HepG2 (cell line): Measurements from ENCODE around the gene SOX12. TPM values are rescaled to one million over a fixed set of nuclear protein-coding genes. Genes with fewer than 3 reads are reported as not detected.

Experiments used
- ATF7-NPFF ChIP-seq: sonication (generic); formaldehyde crosslinking; IDR thresholded peaks from 2 replicates; pipeline ENCODE4 v1.8.1; 2023; ENCODE audit warnings: mild to moderate bottlenecking, low read depth, missing genetic modification reagents, moderate library complexity
- CHD4 ChIP-seq: fragments of 200-600 bp; sonication (generic); IDR thresholded peaks from 2 replicates; pipeline ENCODE4 v1.7.0; 2017; ENCODE audit warnings: mild to moderate bottlenecking, low read length, borderline replicate concordance
- GPN1 ChIP-seq: sonication (generic); formaldehyde crosslinking; IDR thresholded peaks from 2 replicates; pipeline ENCODE4 v1.5.1; 2020; ENCODE audit warnings: missing genetic modification reagents, borderline replicate concordance
- HES4 ChIP-seq: sonication (generic); formaldehyde crosslinking; IDR thresholded peaks from 2 replicates; pipeline ENCODE4 v1.9.0; 2021; ENCODE audit warnings: mild to moderate bottlenecking, missing genetic modification reagents, borderline replicate concordance
- HNRNPK ChIP-seq: fragments of 200-400 bp; formaldehyde crosslinking; IDR thresholded peaks from 2 replicates; pipeline ENCODE4 v1.6.1; 2018; ENCODE audit warnings: low read length, low read depth, moderate library complexity, mild to moderate bottlenecking; ENCODE audit not compliant: poor library complexity, severe bottlenecking
- KLF9 ChIP-seq: IDR thresholded peaks from 2 replicates; pipeline ENCODE4 v1.6.1; 2016; ENCODE audit warnings: low read depth
- MATR3 ChIP-seq: sonication (generic); formaldehyde crosslinking; IDR thresholded peaks from 2 replicates; pipeline ENCODE4 v1.4.0; 2020; ENCODE audit warnings: missing genetic modification reagents
- PPARG ChIP-seq: conservative IDR thresholded peaks from 2 replicates; pipeline ENCODE4 v1.6.1; 2016; ENCODE audit warnings: missing biosample characterization, missing genetic modification reagents
- THAP11 ChIP-seq: IDR thresholded peaks from 2 replicates; pipeline ENCODE4 v1.6.1; 2016; ENCODE audit warnings: missing biosample characterization, missing genetic modification reagents
- U2AF1 ChIP-seq: fragments of 200-400 bp; formaldehyde crosslinking; optimal IDR thresholded peaks from 2 replicates; pipeline ENCODE3; 2017; ENCODE audit warnings: mild to moderate bottlenecking, low read depth, low read length
- ZFAT ChIP-seq: sonication (generic); formaldehyde crosslinking; conservative IDR thresholded peaks from 2 replicates; pipeline ENCODE4 v1.8.1; 2023; ENCODE audit warnings: missing genetic modification reagents, inconsistent platforms
- ZNF382 ChIP-seq: sonication (generic); formaldehyde crosslinking; IDR thresholded peaks from 2 replicates; pipeline ENCODE4 v1.5.0; 2020; ENCODE audit warnings: missing genetic modification reagents, mild to moderate bottlenecking, borderline replicate concordance
- ZNF430 ChIP-seq: sonication (generic); formaldehyde crosslinking; IDR thresholded peaks from 2 replicates; pipeline ENCODE4 v1.9.0; 2021; ENCODE audit warnings: mild to moderate bottlenecking, missing genetic modification reagents
- ZNF451 ChIP-seq: sonication (generic); formaldehyde crosslinking; IDR thresholded peaks from 2 replicates; pipeline ENCODE4 v1.5.0; 2020; ENCODE audit warnings: mild to moderate bottlenecking, missing genetic modification reagents
- ZNF563 ChIP-seq: sonication (generic); formaldehyde crosslinking; IDR thresholded peaks from 2 replicates; pipeline ENCODE4 v1.8.0; 2022; ENCODE audit warnings: mild to moderate bottlenecking, moderate library complexity, missing genetic modification reagents
- ZNF792 ChIP-seq: IDR thresholded peaks from 2 replicates; pipeline ENCODE4 v1.6.1; 2016
- ZNF878 ChIP-seq: sonication (generic); formaldehyde crosslinking; IDR thresholded peaks from 2 replicates; pipeline ENCODE4 v1.8.1; 2023; ENCODE audit warnings: mild to moderate bottlenecking, missing genetic modification reagents, moderate library complexity
- ZSCAN21 ChIP-seq: sonication (generic); formaldehyde crosslinking; IDR thresholded peaks from 2 replicates; pipeline ENCODE4 v1.8.0; 2022; ENCODE audit warnings: mild to moderate bottlenecking, missing genetic modification reagents, moderate library complexity, borderline replicate concordance
- polyA plus RNA-seq, 8 experiments: library from polyadenylated mRNA; depleted of rRNA in 3 of 8; stranded (reverse) in 7 of 8; unstranded in 1 of 8; fragments of >200 nt; fragmentation: Illumina TruSeq in 4 of 8; extraction: Trizol in 4 of 8; gene quantifications; 2 replicates each; pipeline versions ENCODE4 v1.2.1 to v1.2.3, GENCODE V29; 2011 to 2016; ENCODE audit warnings: low read depth in 4 of 8, missing spikeins in 1 of 8, mixed read lengths in 1 of 8; ENCODE audit not compliant: insufficient read depth in 1 of 8
- total RNA-seq, 5 experiments: library from RNA; depleted of rRNA; stranded (reverse); fragments of >200 nt; fragmentation: Illumina TruSeq; extraction: Trizol; gene quantifications; 2 replicates each; pipeline ENCODE4 v1.2.3, GENCODE V29; 2016; ENCODE audit warnings: low read depth in 1 of 5
- TF ChIP-seq, protein P1 (sequence below): sonication (generic); formaldehyde crosslinking; IDR thresholded peaks from 2 replicates; pipeline ENCODE4 v1.4.0; 2020; ENCODE audit warnings: missing genetic modification reagents
- TF ChIP-seq, protein P2 (sequence below): sonication (generic); formaldehyde crosslinking; IDR thresholded peaks from 2 replicates; pipeline ENCODE4 v1.4.0; 2020; ENCODE audit warnings: mild to moderate bottlenecking, missing genetic modification reagents
- TF ChIP-seq, protein P3 (sequence below): sonication (generic); formaldehyde crosslinking; IDR thresholded peaks from 2 replicates; pipeline ENCODE4 v1.4.0; 2020; ENCODE audit warnings: low read depth, mild to moderate bottlenecking, missing genetic modification reagents
- TF ChIP-seq, protein P4 (sequence below): sonication (generic); formaldehyde crosslinking; IDR thresholded peaks from 2 replicates; pipeline ENCODE4 v1.5.0; 2020; ENCODE audit warnings: missing genetic modification reagents
- TF ChIP-seq, protein P5 (sequence below): IDR thresholded peaks from 2 replicates; pipeline ENCODE4 v1.6.1; 2012; ENCODE audit warnings: inconsistent platforms
- TF ChIP-seq, protein P6 (sequence below): sonication (generic); formaldehyde crosslinking; IDR thresholded peaks from 2 replicates; pipeline ENCODE4 v1.5.0; 2020; ENCODE audit warnings: mild to moderate bottlenecking, missing genetic modification reagents

SOX12 gene
- total and polyA plus RNA-seq, 2 of the 13 experiments (the other 11 are each of a cell fraction or from before 2014, with no cell fraction given), result 10.0 to 18.7 TPM

DNA sequence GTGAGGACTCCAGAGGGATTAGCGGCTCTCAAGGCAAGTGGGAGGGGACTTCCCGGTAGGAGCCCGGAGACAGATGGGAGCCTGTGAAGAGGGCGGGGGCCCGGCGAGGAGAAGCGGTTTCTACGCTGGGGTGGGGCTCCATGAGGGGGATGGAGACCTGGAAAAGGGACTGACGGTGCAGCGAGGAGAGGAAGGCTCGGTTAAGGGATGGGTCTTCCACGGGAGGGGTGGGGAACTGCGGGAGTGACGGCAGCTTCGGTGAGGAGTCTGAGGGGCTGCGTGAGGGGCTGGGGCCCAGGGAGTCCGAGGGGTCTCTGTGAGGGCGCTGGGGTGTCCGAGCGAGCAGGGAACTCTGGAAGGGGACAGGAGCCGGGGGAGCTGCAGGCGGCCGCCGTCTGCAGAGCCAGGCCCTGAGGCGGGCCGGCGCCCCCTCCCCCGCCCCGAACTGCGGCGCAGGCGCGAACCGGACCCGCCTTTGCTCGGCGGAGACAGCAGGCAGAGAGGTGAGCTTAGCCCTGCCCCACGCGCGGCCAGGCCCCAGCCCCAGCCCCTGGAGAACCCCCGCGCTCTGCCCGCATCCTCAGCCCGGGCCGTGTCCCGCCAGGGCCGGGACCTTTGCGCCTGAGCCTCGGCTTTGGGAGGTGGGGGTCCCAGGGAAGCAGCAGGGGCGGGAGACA is 21.4 kb downstream of the SOX12 start, which contains the start of gene NRSN2 (continued):
- TF ChIP-seq ZNF563 (CRISPR knock-in tag) (peak; percentile 62), ZNF382 (CRISPR knock-in tag) (no peak), HNRNPK (peak; percentile 90), KLF9 (CRISPR knock-in tag) (no peak), ATF7-NPFF (peak; percentile 45; the same call in 1 of the 2 replicates), HES4 (peak; percentile 78), ZNF792 (CRISPR knock-in tag) (peak; percentile 46; the same call in 1 of the 2 replicates), GPN1 (no peak), ZNF451 (CRISPR knock-in tag) (peak; percentile 55), THAP11 (CRISPR knock-in tag) (peak; percentile 68), CHD4 (no peak), PPARG (CRISPR knock-in tag) (0 out of 2 replicates have a peak, but pooled peaks have one; percentile 6), U2AF1 (no peak), ZSCAN21 (peak; percentile 32; the same call in 1 of the 2 replicates), MATR3 (CRISPR knock-in tag) (no peak), ZNF430 (CRISPR knock-in tag) (peak; percentile 71; the same call in 1 of the 2 replicates), ZNF878 (CRISPR knock-in tag) (0 out of 2 replicates have a peak, but pooled peaks have one; percentile 11), ZFAT (CRISPR knock-in tag) (no peak)
- TF ChIP-seq, protein P1, sequence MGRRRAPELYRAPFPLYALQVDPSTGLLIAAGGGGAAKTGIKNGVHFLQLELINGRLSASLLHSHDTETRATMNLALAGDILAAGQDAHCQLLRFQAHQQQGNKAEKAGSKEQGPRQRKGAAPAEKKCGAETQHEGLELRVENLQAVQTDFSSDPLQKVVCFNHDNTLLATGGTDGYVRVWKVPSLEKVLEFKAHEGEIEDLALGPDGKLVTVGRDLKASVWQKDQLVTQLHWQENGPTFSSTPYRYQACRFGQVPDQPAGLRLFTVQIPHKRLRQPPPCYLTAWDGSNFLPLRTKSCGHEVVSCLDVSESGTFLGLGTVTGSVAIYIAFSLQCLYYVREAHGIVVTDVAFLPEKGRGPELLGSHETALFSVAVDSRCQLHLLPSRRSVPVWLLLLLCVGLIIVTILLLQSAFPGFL (CRISPR knock-in tag), result no peak
- TF ChIP-seq, protein P2, sequence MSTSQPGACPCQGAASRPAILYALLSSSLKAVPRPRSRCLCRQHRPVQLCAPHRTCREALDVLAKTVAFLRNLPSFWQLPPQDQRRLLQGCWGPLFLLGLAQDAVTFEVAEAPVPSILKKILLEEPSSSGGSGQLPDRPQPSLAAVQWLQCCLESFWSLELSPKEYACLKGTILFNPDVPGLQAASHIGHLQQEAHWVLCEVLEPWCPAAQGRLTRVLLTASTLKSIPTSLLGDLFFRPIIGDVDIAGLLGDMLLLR (CRISPR knock-in tag), result no peak; the same call in 1 of the 2 replicates
- TF ChIP-seq, protein P3, sequence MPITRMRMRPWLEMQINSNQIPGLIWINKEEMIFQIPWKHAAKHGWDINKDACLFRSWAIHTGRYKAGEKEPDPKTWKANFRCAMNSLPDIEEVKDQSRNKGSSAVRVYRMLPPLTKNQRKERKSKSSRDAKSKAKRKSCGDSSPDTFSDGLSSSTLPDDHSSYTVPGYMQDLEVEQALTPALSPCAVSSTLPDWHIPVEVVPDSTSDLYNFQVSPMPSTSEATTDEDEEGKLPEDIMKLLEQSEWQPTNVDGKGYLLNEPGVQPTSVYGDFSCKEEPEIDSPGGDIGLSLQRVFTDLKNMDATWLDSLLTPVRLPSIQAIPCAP (CRISPR knock-in tag), result no peak
- TF ChIP-seq, protein P4, sequence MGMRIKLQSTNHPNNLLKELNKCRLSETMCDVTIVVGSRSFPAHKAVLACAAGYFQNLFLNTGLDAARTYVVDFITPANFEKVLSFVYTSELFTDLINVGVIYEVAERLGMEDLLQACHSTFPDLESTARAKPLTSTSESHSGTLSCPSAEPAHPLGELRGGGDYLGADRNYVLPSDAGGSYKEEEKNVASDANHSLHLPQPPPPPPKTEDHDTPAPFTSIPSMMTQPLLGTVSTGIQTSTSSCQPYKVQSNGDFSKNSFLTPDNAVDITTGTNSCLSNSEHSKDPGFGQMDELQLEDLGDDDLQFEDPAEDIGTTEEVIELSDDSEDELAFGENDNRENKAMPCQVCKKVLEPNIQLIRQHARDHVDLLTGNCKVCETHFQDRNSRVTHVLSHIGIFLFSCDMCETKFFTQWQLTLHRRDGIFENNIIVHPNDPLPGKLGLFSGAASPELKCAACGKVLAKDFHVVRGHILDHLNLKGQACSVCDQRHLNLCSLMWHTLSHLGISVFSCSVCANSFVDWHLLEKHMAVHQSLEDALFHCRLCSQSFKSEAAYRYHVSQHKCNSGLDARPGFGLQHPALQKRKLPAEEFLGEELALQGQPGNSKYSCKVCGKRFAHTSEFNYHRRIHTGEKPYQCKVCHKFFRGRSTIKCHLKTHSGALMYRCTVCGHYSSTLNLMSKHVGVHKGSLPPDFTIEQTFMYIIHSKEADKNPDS, result no peak
- TF ChIP-seq, protein P5, sequence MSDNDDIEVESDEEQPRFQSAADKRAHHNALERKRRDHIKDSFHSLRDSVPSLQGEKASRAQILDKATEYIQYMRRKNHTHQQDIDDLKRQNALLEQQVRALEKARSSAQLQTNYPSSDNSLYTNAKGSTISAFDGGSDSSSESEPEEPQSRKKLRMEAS, result peak; percentile 17; the same call in 1 of the 2 replicates
- TF ChIP-seq, protein P6, sequence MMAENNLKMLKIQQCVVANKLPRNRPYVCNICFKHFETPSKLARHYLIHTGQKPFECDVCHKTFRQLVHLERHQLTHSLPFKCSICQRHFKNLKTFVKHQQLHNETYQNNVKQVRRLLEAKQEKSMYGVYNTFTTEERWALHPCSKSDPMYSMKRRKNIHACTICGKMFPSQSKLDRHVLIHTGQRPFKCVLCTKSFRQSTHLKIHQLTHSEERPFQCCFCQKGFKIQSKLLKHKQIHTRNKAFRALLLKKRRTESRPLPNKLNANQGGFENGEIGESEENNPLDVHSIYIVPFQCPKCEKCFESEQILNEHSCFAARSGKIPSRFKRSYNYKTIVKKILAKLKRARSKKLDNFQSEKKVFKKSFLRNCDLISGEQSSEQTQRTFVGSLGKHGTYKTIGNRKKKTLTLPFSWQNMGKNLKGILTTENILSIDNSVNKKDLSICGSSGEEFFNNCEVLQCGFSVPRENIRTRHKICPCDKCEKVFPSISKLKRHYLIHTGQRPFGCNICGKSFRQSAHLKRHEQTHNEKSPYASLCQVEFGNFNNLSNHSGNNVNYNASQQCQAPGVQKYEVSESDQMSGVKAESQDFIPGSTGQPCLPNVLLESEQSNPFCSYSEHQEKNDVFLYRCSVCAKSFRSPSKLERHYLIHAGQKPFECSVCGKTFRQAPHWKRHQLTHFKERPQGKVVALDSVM (CRISPR knock-in tag), result peak; percentile 66; the same call in 1 of the 2 replicates
